Osteocyte (in vitro differentiated cells): ENCODE results near the gene GPR137B. TPM values are rescaled to one million over a fixed set of nuclear protein-coding genes. Genes with fewer than 3 reads are reported as not detected.
"Not testable (repeated sequence)": the region's sequence is repeated elsewhere in the genome, so short reads cannot be mapped to it uniquely, and the experiment has no call there.

Source experiments
- DNase-seq: peaks from one replicate; pipeline ENCODE4 v3.0.0; 2021; ENCODE audit warnings: mixed read lengths; ENCODE audit not compliant: unreplicated experiment; ENCODE audit errors: extremely low spot score
- H3K27ac Mint-ChIP-seq: one replicate; pipeline ENCODE4 v1.8.0; 2021; ENCODE audit warnings: mild to moderate bottlenecking, mixed read lengths; ENCODE audit not compliant: unreplicated experiment
- H3K27me3 Mint-ChIP-seq: one replicate; pipeline ENCODE4 v1.8.0; 2021; ENCODE audit warnings: mixed read lengths; ENCODE audit not compliant: unreplicated experiment
- H3K36me3 Mint-ChIP-seq: one replicate; pipeline ENCODE4 v1.8.0; 2021; ENCODE audit warnings: mixed read lengths; ENCODE audit not compliant: unreplicated experiment
- H3K4me1 Mint-ChIP-seq: one replicate; pipeline ENCODE4 v1.8.0; 2021; ENCODE audit warnings: mixed read lengths; ENCODE audit not compliant: unreplicated experiment
- H3K4me3 Mint-ChIP-seq: one replicate; pipeline ENCODE4 v1.8.0; 2021; ENCODE audit warnings: mild to moderate bottlenecking, moderate library complexity, mixed read lengths; ENCODE audit not compliant: unreplicated experiment
- H3K9me3 Mint-ChIP-seq: one replicate; pipeline ENCODE4 v1.8.0; 2021; ENCODE audit warnings: mixed read lengths; ENCODE audit not compliant: unreplicated experiment
- total RNA-seq: library from RNA; stranded (reverse); gene quantifications from 2 replicates; pipeline ENCODE4 v1.2.1, GENCODE V29; 2021
- TF ChIP-seq, protein P1 (sequence below): fragments of 200-600 bp; sonication (generic); IDR thresholded peaks from 2 replicates; pipeline ENCODE4 v1.5.0; 2021; ENCODE audit warnings: antibody characterized with exemption, mild to moderate bottlenecking, moderate library complexity

The GPR137B gene
- total RNA-seq, 1 donor from 2014 or later: 17.3 TPM

- TF ChIP-seq, protein P1, sequence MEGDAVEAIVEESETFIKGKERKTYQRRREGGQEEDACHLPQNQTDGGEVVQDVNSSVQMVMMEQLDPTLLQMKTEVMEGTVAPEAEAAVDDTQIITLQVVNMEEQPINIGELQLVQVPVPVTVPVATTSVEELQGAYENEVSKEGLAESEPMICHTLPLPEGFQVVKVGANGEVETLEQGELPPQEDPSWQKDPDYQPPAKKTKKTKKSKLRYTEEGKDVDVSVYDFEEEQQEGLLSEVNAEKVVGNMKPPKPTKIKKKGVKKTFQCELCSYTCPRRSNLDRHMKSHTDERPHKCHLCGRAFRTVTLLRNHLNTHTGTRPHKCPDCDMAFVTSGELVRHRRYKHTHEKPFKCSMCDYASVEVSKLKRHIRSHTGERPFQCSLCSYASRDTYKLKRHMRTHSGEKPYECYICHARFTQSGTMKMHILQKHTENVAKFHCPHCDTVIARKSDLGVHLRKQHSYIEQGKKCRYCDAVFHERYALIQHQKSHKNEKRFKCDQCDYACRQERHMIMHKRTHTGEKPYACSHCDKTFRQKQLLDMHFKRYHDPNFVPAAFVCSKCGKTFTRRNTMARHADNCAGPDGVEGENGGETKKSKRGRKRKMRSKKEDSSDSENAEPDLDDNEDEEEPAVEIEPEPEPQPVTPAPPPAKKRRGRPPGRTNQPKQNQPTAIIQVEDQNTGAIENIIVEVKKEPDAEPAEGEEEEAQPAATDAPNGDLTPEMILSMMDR: no peak
- peaks cover 12% of the 10 kb centered on the region for H3K36me3 Mint-ChIP-seq
- H3K4me1 Mint-ChIP-seq: peaks cover 22% of the 10 kb centered on the region
- H3K4me3 Mint-ChIP-seq: no peak overlapping the region
- peak overlapping the region; percentile 15 for H3K27ac Mint-ChIP-seq
- no peak for DNase-seq
- no peaks in the 10 kb centered on the region for H3K27me3 Mint-ChIP-seq
- no peaks in the 10 kb centered on the region for H3K9me3 Mint-ChIP-seq
These were observed 34.3 kb downstream of the GPR137B start for GRCh38 chr1:236176337-236177336.

DNA sequence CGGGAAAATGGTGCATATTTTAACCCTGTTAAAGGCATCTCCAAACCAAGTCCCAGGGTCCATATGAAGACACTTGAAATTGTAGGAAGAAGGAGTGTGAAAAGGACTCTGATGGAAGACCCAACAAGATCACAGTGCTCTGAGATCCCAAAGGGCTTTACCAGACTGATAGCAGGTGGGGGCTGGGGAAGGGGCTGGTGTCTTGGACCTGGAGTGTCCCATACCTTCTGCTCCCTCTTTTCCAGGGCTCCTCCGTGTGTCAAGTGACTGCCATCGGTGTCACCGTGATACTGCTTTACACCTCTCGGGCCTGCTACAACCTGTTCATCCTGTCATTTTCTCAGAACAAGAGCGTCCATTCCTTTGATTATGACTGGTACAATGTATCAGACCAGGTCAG lies 37.3 kb downstream of the GPR137B start:
- no peaks in the 10 kb centered on the region for H3K27me3 Mint-ChIP-seq
- TF ChIP-seq, protein P1: no peak
- peaks cover 15% of the 10 kb centered on the region for H3K4me1 Mint-ChIP-seq
- no peak for DNase-seq
- no peak overlapping the region for H3K27ac Mint-ChIP-seq
- no peaks in the 10 kb centered on the region for H3K9me3 Mint-ChIP-seq
- no peak overlapping the region for H3K4me3 Mint-ChIP-seq
- H3K36me3 Mint-ChIP-seq: peaks cover 11% of the 10 kb centered on the region

DNA sequence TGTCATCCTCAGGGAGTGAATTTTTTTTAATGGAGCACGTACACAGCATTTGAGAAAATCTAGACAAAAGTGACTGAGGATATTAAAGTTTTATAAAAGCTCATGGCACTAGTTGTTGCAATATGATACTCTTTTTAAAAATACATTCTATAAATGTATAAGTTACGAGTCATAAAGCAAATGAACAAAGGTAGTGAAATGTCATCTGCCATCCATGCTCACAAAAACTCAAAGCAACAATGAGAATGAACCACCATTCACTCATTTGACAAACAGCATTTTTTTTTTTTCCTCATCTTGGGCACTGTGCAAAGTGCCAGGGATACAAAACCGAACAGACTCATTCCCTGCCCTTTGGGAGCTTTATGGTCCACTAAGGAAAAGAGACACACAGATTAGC lies 38.7 kb downstream of the GPR137B start:
- TF ChIP-seq, protein P1: no peak
- Mint-ChIP-seq H3K36me3 (peaks cover 15% of the 10 kb centered on the region), H3K27ac (no peak overlapping the region), H3K27me3 (no peaks in the 10 kb centered on the region), H3K4me3 (no peak overlapping the region), H3K4me1 (peaks cover 11% of the 10 kb centered on the region), H3K9me3 (no peaks in the 10 kb centered on the region)
- no peak for DNase-seq

DNA sequence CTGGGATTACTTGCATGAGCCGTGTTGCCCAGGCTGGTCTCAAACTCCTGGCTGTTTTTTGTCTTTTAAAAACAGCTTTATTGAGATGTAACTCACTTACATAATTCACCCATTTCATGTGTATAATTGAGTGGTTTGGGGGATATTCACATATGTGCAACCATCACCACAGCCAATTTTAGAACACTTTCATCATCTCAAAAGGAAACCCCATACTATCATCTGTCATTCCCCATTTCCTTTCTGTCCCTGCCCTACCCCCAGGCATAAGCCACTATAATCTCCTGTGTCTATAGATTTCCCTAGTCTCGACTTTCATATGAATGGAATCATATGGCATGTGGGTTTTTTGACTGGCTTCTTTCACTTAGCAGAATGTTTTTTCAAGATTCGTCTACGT lies 43.3 kb downstream of the GPR137B start:
- no peak for DNase-seq
- Mint-ChIP-seq H3K4me3 (no peak overlapping the region), H3K27ac (no peak overlapping the region), H3K36me3 (peaks cover 45% of the 10 kb centered on the region), H3K27me3 (no peaks in the 10 kb centered on the region), H3K4me1 (peaks cover 6% of the 10 kb centered on the region), H3K9me3 (peaks cover 8% of the 10 kb centered on the region)
- TF ChIP-seq, protein P1: no peak

GRCh38 chr1:236186471-236186870 lies 44.1 kb downstream of the GPR137B start:
- not testable (repeated sequence) for H3K4me1 Mint-ChIP-seq, DNase-seq, H3K4me3 Mint-ChIP-seq, H3K27ac Mint-ChIP-seq, H3K9me3 Mint-ChIP-seq, H3K27me3 Mint-ChIP-seq
- H3K36me3 Mint-ChIP-seq: peaks cover 46% of the 10 kb centered on the region

DNA sequence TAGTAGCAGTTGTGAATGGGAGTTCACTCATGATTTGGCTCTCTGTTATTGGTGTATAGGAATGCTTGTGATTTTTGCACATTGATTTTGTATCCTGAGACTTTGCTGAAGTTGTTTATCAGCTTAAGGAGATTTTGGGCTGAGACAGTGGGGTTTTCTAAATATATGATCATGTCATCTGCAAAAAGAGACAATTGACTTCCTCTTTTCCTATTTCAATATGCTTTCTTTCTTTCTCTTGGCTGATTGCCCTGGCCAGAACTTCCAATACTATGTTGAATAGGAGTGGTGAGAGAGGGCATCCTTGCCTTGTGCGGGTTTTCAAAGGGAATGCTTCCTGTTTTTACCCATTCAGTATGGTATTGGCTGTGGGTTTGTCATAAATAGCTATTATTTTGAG lies 45.7 kb downstream of the GPR137B start:
- peaks cover 48% of the 10 kb centered on the region for H3K36me3 Mint-ChIP-seq
- not testable (repeated sequence) for H3K27ac Mint-ChIP-seq, DNase-seq, H3K9me3 Mint-ChIP-seq, H3K27me3 Mint-ChIP-seq, H3K4me3 Mint-ChIP-seq, H3K4me1 Mint-ChIP-seq
